ENCODE results near the gene SLC9A8.

DNA sequence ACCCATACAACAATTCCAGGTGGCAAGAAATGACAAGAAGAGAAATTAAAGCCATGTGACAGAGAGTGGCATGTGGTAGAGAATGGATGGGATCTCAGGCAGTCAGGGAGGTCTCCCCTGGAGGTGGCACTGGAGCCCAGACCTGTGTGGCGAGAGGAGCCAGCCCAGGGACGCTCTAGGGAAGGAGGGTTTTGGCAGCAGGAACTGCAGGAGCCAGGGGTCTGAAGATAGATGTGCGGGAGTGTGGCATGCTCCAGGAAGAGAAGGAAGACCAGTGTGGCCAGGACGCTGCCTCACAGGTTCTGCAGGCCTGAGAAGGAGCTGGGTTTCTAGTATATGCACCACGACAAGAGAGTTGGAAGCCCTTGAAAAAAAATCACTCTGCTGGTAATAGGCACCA lies 57.6 kb downstream of the SLC9A8 start:
- TF ChIP-seq CTCF (IDR thresholded peaks at IDR 0.05) = no peak
- no peak for TF ChIP-seq POLR2AphosphoS5 (IDR thresholded peaks at IDR 0.05)
